HCT116 (cell line): ENCODE results near the gene UBE2F. TPM values are rescaled to one million over a fixed set of nuclear protein-coding genes. Genes with fewer than 3 reads are reported as not detected.

Source experiments
- ATAC-seq: fragments of 200-7000 bp; cut with Tn5 transposase; 2 replicates; pipeline ENCODE4 v1.9.1; 2020; ENCODE audit warnings: mild to moderate bottlenecking, moderate library complexity
- BruUV-seq: library from RNA; stranded (reverse); fragments of 400-500 nt; replicated peaks from 2 replicates; lab custom pipeline; 2021; lab: Mats Ljungman, UMichigan
- CTCF ChIA-PET: fragments of 300-600 bp; sonication (Branson Sonifier 250); formaldehyde crosslinking; loops from one replicate; lab custom pipeline; 2021; ENCODE audit warnings: antibody characterized with exemption; lab: Charles Lee
- POLR2A ChIA-PET: fragments of 300-600, 350-600 bp; sonication (Branson Sonifier 250); formaldehyde crosslinking; loops from one replicate; lab custom pipeline; 2021; ENCODE audit warnings: antibody characterized with exemption; lab: Charles Lee
- RAD21 ChIA-PET, 2 experiments: fragments of 300-600 bp; sonication (Branson Sonifier 250); formaldehyde crosslinking; loops; one replicate each; lab custom pipeline; 2023; ENCODE audit warnings: low total read pairs in 2 of 2; ENCODE audit not compliant: uncharacterized antibody in 2 of 2, unreplicated experiment in 2 of 2, low non-redundant PET in 1 of 2; lab: Charles Lee
- DNase-seq: peaks from one replicate; pipeline ENCODE4 v3.0.0-alpha.2; 2010; ENCODE audit warnings: low read depth, low spot score
- H2AFZ ChIP-seq: fragments of 200-600 bp; shearing (Covaris generic), sonication (generic); 2 replicates; pipeline ENCODE4 v1.6.1; 2017; ENCODE audit warnings: low read depth, mixed run types, mixed read lengths, antibody characterized with exemption, low read length; ENCODE audit not compliant: poor library complexity, severe bottlenecking
- H3K27ac ChIP-seq: 2 replicates; pipeline ENCODE4 v1.5.1; 2012; ENCODE audit warnings: low read depth, low read length
- H3K27me3 ChIP-seq: fragments of 200-600 bp; sonication (generic); 2 replicates; pipeline ENCODE4 v1.6.1; 2016; ENCODE audit warnings: mixed run types, low read length, mixed read lengths; ENCODE audit not compliant: insufficient read depth
- H3K36me3 ChIP-seq, 2 experiments: fragments of 200-500 bp in 1 of 2; fragments of 200-600 bp in 1 of 2; sonication (Bioruptor generic) in 1 of 2; sonication (generic) in 1 of 2; 2 replicates each; pipeline versions ENCODE4 v1.5.1 to v1.6.1; 2014 to 2016; ENCODE audit warnings: low read length in 2 of 2, inconsistent platforms in 1 of 2, mixed read lengths in 1 of 2, mixed run types in 1 of 2; ENCODE audit not compliant: insufficient read depth in 2 of 2, control insufficient read depth in 1 of 2
- H3K4me1 ChIP-seq, 2 experiments: fragments of 200-600 bp in 1 of 2; sonication (generic) in 1 of 2; 2 replicates each; pipeline versions ENCODE4 v1.5.1 to v1.6.1; 2012 to 2017; ENCODE audit warnings: low read length in 2 of 2, inconsistent platforms in 1 of 2, mild to moderate bottlenecking in 1 of 2, mixed read lengths in 1 of 2, mixed run types in 1 of 2, moderate library complexity in 1 of 2; ENCODE audit not compliant: insufficient read depth in 2 of 2, control insufficient read depth in 1 of 2
- H3K4me2 ChIP-seq: fragments of 200-600 bp; sonication (generic); 2 replicates; pipeline ENCODE4 v1.6.1; 2017; ENCODE audit warnings: mixed run types, low read length, mixed read lengths
- H3K4me3 ChIP-seq, 2 experiments: fragments of 200-600 bp in 1 of 2; sonication (generic) in 1 of 2; replicated peaks in 1 of 2; 2 replicates each; pipeline ENCODE4 v1.5.1; 2011 to 2016; ENCODE audit warnings: low read length in 2 of 2, control low read depth in 1 of 2, low read depth in 1 of 2, mild to moderate bottlenecking in 1 of 2, mixed read lengths in 1 of 2, mixed run types in 1 of 2
- H3K79me2 ChIP-seq: fragments of 200-600 bp; sonication (generic); 2 replicates; pipeline ENCODE4 v1.6.1; 2017; ENCODE audit warnings: mild to moderate bottlenecking, mixed run types, low read length, moderate library complexity, mixed read lengths; ENCODE audit not compliant: insufficient read depth
- H3K9ac ChIP-seq: fragments of 200-600 bp; sonication (generic); 2 replicates; pipeline ENCODE4 v1.6.1; 2016; ENCODE audit warnings: low read length, mixed read lengths
- H3K9me2 ChIP-seq: fragments of 200-600 bp; sonication (generic), shearing (Covaris generic); 2 replicates; pipeline ENCODE4 v1.6.1; 2017; ENCODE audit warnings: mixed run types, mild to moderate bottlenecking, moderate library complexity; ENCODE audit not compliant: insufficient read depth
- H3K9me3 ChIP-seq, 2 experiments: fragments of 200-500 bp in 1 of 2; fragments of 200-600 bp in 1 of 2; sonication (Bioruptor generic) in 1 of 2; sonication (generic) in 1 of 2; 2 replicates each; pipeline ENCODE4 v1.6.1; 2014 to 2017; ENCODE audit warnings: low read length in 2 of 2, mixed read lengths in 2 of 2, inconsistent platforms in 1 of 2, low read depth in 1 of 2, mild to moderate bottlenecking in 1 of 2, mixed run types in 1 of 2, moderate library complexity in 1 of 2; ENCODE audit not compliant: control insufficient read depth in 1 of 2, insufficient read depth in 1 of 2
- H4K20me1 ChIP-seq: fragments of 200-600 bp; sonication (generic), shearing (Covaris generic); 2 replicates; pipeline ENCODE4 v1.6.1; 2017; ENCODE audit warnings: mixed run types, mild to moderate bottlenecking, moderate library complexity; ENCODE audit not compliant: insufficient read depth
- CBX3 ChIP-seq: IDR thresholded peaks from 2 replicates; pipeline ENCODE4 v1.6.1; 2012; ENCODE audit warnings: low read depth
- CEBPB ChIP-seq: IDR thresholded peaks from 2 replicates; pipeline ENCODE4 v1.6.1; 2012; ENCODE audit warnings: low read depth
- EZH2 ChIP-seq: fragments of 200-600 bp; sonication (generic); IDR thresholded peaks from 2 replicates; pipeline ENCODE4 v1.6.1; 2017; ENCODE audit warnings: antibody characterized with exemption, mixed run types
- EZH2phosphoT487 ChIP-seq: fragments of 200-600 bp; IDR thresholded peaks from 2 replicates; pipeline ENCODE4 v1.6.1; 2018; ENCODE audit warnings: antibody characterized with exemption, borderline replicate concordance
- JUND ChIP-seq: IDR thresholded peaks from 2 replicates; pipeline ENCODE4 v1.6.1; 2012
- RAD21 ChIP-seq: IDR thresholded peaks from 2 replicates; pipeline ENCODE4 v1.6.1; 2012; ENCODE audit warnings: low read depth, mild to moderate bottlenecking
- SP1 ChIP-seq: IDR thresholded peaks from 2 replicates; pipeline ENCODE4 v1.6.1; 2012; ENCODE audit warnings: low read depth
- SRF ChIP-seq: IDR thresholded peaks from 2 replicates; pipeline ENCODE4 v1.6.1; 2012; ENCODE audit warnings: low read depth
- YY1 ChIP-seq: IDR thresholded peaks from 2 replicates; pipeline ENCODE4 v1.6.1; 2011; ENCODE audit warnings: low read length, low read depth, moderate library complexity, mild to moderate bottlenecking; ENCODE audit not compliant: insufficient replicate concordance; ENCODE audit errors: extremely low read depth
- ZFX ChIP-seq: fragments of 450-650 bp; IDR thresholded peaks from 2 replicates; pipeline ENCODE4 v1.6.1; 2017
- intact Hi-C: fragments of 100-400 bp; cut with micrococcal nuclease; formaldehyde crosslinking; loops from 2 replicates; pipeline ENCODE4 v1.10.0; 2022
- total RNA-seq: library from RNA; stranded (reverse); gene quantifications from one replicate; pipeline ENCODE4 v1.2.1, GENCODE V29; 2021; ENCODE audit not compliant: unreplicated experiment
- TF ChIP-seq, protein P1 (sequence below): IDR thresholded peaks from 2 replicates; pipeline ENCODE4 v1.6.1; 2012
- TF ChIP-seq, protein P2 (sequence below): IDR thresholded peaks from 2 replicates; pipeline ENCODE4 v1.6.1; 2011; ENCODE audit warnings: mild to moderate bottlenecking, low read length, moderate library complexity; ENCODE audit not compliant: insufficient replicate concordance; ENCODE audit errors: extremely low read depth
- TF ChIP-seq, protein P3 (sequence below), 3 experiments: fragments of 200-600 bp in 1 of 3; sonication (generic) in 1 of 3; IDR thresholded peaks in 2 of 3; conservative IDR thresholded peaks in 1 of 3; 2 replicates each; pipeline ENCODE4 v1.5.1; 2012 to 2017; ENCODE audit warnings: low read depth in 2 of 3, low read length in 2 of 3, antibody characterized with exemption in 1 of 3, borderline replicate concordance in 1 of 3, control low read depth in 1 of 3, mild to moderate bottlenecking in 1 of 3, mixed read lengths in 1 of 3, mixed run types in 1 of 3, moderate library complexity in 1 of 3; ENCODE audit not compliant: insufficient read depth in 1 of 3
- TF ChIP-seq, protein P4 (sequence below): IDR thresholded peaks from 2 replicates; pipeline ENCODE4 v1.6.1; 2012; ENCODE audit warnings: low read depth

The UBE2F gene
- total RNA-seq, 1 experiment from 2014 or later, result 32.8 TPM

DNA sequence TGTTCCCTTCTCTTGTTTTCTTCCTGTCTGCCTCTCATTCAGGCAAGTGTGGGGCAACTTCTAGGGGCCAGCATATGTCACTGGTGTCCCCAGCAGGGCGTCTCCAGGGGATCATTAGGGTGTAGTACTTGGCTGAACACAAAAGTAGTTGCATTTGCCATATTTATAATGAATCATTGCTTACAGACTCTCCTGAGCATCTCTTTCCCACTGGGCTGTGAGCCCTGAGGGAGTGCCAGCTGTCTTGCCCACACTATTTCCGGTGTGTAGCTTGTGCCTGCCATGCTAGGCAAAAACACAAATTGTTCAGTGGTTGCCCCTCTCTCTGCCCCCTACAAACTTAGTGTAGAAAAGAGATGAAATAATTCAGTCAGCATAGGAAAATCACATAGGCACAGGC lies 53.1 kb downstream of the UBE2F start:
- POLR2A ChIA-PET, result no interaction called here
- Histone ChIP-seq H3K79me2 (no peaks in the 10 kb centered on the region), H3K27ac (no peak overlapping the region), H3K27me3 (no peaks in the 10 kb centered on the region), H2AFZ (no peak overlapping the region), H4K20me1 (no peaks in the 10 kb centered on the region), H3K4me3 (no peak overlapping the region), H3K4me1 (no peaks in the 10 kb centered on the region), H3K36me3 (no peaks in the 10 kb centered on the region), H3K9me2 (no peaks in the 10 kb centered on the region), H3K9ac (no peak overlapping the region), H3K9me3 (no peaks in the 10 kb centered on the region), H3K4me2 (no peak overlapping the region)
- TF ChIP-seq, protein P1, sequence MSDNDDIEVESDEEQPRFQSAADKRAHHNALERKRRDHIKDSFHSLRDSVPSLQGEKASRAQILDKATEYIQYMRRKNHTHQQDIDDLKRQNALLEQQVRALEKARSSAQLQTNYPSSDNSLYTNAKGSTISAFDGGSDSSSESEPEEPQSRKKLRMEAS, result no peak
- TF ChIP-seq JUND (no peak), YY1 (no peak), EZH2 (no peak), CEBPB (no peak), CBX3 (no peak), SRF (no peak), ZFX (no peak), SP1 (no peak), EZH2phosphoT487 (no peak), RAD21 (no peak)
- TF ChIP-seq, protein P2, sequence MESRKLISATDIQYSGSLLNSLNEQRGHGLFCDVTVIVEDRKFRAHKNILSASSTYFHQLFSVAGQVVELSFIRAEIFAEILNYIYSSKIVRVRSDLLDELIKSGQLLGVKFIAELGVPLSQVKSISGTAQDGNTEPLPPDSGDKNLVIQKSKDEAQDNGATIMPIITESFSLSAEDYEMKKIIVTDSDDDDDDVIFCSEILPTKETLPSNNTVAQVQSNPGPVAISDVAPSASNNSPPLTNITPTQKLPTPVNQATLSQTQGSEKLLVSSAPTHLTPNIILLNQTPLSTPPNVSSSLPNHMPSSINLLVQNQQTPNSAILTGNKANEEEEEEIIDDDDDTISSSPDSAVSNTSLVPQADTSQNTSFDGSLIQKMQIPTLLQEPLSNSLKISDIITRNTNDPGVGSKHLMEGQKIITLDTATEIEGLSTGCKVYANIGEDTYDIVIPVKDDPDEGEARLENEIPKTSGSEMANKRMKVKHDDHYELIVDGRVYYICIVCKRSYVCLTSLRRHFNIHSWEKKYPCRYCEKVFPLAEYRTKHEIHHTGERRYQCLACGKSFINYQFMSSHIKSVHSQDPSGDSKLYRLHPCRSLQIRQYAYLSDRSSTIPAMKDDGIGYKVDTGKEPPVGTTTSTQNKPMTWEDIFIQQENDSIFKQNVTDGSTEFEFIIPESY, result no peak
- TF ChIP-seq, protein P3, sequence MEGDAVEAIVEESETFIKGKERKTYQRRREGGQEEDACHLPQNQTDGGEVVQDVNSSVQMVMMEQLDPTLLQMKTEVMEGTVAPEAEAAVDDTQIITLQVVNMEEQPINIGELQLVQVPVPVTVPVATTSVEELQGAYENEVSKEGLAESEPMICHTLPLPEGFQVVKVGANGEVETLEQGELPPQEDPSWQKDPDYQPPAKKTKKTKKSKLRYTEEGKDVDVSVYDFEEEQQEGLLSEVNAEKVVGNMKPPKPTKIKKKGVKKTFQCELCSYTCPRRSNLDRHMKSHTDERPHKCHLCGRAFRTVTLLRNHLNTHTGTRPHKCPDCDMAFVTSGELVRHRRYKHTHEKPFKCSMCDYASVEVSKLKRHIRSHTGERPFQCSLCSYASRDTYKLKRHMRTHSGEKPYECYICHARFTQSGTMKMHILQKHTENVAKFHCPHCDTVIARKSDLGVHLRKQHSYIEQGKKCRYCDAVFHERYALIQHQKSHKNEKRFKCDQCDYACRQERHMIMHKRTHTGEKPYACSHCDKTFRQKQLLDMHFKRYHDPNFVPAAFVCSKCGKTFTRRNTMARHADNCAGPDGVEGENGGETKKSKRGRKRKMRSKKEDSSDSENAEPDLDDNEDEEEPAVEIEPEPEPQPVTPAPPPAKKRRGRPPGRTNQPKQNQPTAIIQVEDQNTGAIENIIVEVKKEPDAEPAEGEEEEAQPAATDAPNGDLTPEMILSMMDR (IDR thresholded peaks at IDR 0.05 in 2 of 3, conservative IDR thresholded peaks at IDR 0.05 in 1 of 3; ENCODE audit: borderline replicate concordance in 1 of 3, insufficient read depth in 1 of 3, low read depth in 2 of 3, low read length in 2 of 3), result no peak
- TF ChIP-seq, protein P4, sequence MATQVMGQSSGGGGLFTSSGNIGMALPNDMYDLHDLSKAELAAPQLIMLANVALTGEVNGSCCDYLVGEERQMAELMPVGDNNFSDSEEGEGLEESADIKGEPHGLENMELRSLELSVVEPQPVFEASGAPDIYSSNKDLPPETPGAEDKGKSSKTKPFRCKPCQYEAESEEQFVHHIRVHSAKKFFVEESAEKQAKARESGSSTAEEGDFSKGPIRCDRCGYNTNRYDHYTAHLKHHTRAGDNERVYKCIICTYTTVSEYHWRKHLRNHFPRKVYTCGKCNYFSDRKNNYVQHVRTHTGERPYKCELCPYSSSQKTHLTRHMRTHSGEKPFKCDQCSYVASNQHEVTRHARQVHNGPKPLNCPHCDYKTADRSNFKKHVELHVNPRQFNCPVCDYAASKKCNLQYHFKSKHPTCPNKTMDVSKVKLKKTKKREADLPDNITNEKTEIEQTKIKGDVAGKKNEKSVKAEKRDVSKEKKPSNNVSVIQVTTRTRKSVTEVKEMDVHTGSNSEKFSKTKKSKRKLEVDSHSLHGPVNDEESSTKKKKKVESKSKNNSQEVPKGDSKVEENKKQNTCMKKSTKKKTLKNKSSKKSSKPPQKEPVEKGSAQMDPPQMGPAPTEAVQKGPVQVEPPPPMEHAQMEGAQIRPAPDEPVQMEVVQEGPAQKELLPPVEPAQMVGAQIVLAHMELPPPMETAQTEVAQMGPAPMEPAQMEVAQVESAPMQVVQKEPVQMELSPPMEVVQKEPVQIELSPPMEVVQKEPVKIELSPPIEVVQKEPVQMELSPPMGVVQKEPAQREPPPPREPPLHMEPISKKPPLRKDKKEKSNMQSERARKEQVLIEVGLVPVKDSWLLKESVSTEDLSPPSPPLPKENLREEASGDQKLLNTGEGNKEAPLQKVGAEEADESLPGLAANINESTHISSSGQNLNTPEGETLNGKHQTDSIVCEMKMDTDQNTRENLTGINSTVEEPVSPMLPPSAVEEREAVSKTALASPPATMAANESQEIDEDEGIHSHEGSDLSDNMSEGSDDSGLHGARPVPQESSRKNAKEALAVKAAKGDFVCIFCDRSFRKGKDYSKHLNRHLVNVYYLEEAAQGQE, result no peak
- no TSS peak for BruUV-seq
- DNase-seq (no peak), ATAC-seq (no peak)
- CTCF ChIA-PET, result no interaction called here
- intact Hi-C loops, result no loop called here
- RAD21 ChIA-PET, result no interaction called here
